Tibial nerve (tissue), 4 donors: ENCODE data around the gene L3MBTL4. TPM values are rescaled to one million over a fixed set of nuclear protein-coding genes. Genes with fewer than 3 reads are reported as not detected.

ENCODE experiments used
- DNase-seq, 2 donors: peaks; one replicate each; pipeline ENCODE4 v3.0.0-alpha.2; 2019; ENCODE audit warnings: low spot score in 2 of 2
- H3K27ac ChIP-seq, 4 donors: fragments of 200-600 bp; sonication (generic) in 3 of 4; one replicate each; pipeline ENCODE4 v1.5.1; 2017 to 2019; ENCODE audit warnings: mild to moderate bottlenecking in 1 of 4
- H3K27me3 ChIP-seq, 2 donors: fragments of 200-600 bp; sonication (generic) in 1 of 2; one replicate each; pipeline versions ENCODE4 v1.5.1 to v1.6.0; 2017 to 2019
- H3K36me3 ChIP-seq, 3 donors: fragments of 200-600 bp; sonication (generic); one replicate each; pipeline ENCODE4 v1.5.1; 2018 to 2019
- H3K4me1 ChIP-seq, 4 donors: fragments of 200-600 bp; sonication (generic) in 3 of 4; one replicate each; pipeline ENCODE4 v1.5.1; 2017 to 2019
- H3K4me3 ChIP-seq, 4 donors: fragments of 200-600 bp; sonication (generic) in 3 of 4; one replicate each; pipeline ENCODE4 v1.5.1; 2017 to 2019; ENCODE audit warnings: mild to moderate bottlenecking in 1 of 4, moderate library complexity in 1 of 4
- H3K9me3 ChIP-seq, 4 donors: fragments of 200-600 bp; sonication (generic) in 3 of 4; one replicate each; pipeline ENCODE4 v1.5.1; 2017 to 2019
- EP300 ChIP-seq, 2 donors: sonication (generic); formaldehyde crosslinking; IDR thresholded peaks; one replicate each; pipeline ENCODE4 v1.6.1; 2017; ENCODE audit warnings: antibody characterized with exemption in 2 of 2, mild to moderate bottlenecking in 1 of 2
- POLR2A ChIP-seq, 2 donors: fragments of 450-650 bp; IDR thresholded peaks; one replicate each; pipeline ENCODE4 v1.6.1; 2017; ENCODE audit warnings: antibody characterized with exemption in 2 of 2, mild to moderate bottlenecking in 2 of 2, moderate library complexity in 2 of 2
- WGBS, 2 donors: methylation state at CpG; one replicate each; pipeline ENCODE4 v1.1.5; 2018; 5-methylcytosine and 5-hydroxymethylcytosine counted together
- total RNA-seq, 4 donors: library from RNA; depleted of rRNA; stranded (reverse); fragments of >200 nt; gene quantifications; one replicate each; pipeline ENCODE4 v1.1.0, GENCODE V29; 2016
- TF ChIP-seq, protein P1 (sequence below), 5 experiments: fragments of 200-600 bp in 3 of 5; fragments of 450-650 bp in 2 of 5; sonication (generic) in 3 of 5; IDR thresholded peaks; one replicate each; pipeline ENCODE4 v1.5.1; 2016 to 2019; ENCODE audit warnings: antibody characterized with exemption in 5 of 5, mild to moderate bottlenecking in 3 of 5, moderate library complexity in 2 of 5

Gene L3MBTL4
- total RNA-seq, 4 donors from 2014 or later: 6.3 to 9.0 (median 8.1) TPM

DNA sequence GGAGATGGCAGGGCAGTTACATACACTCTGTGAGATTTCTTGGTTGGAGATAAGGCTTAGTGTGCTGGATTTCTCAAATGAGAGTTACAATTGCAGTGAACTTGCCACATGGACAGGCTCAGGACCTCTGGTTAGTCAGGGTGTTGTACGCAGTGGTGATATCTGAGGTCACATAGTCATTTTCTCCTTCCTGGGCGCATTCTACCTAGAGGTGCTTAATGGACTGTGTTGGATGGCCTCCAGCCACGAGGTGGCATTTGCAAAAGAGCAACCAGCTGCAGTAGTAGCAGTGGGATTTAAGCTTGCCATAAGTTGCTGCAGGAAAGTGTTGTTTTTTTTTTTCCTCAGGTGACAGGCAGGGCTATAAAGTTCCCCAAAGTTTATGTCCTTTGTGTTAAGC lies 345.6 kb downstream of the L3MBTL4 start:
- no peaks in the 10 kb centered on the region for H3K36me3 ChIP-seq
- WGBS, 2 donors: 74 to 87% methylated on average over 3 of the region's 3 CpGs
- TF ChIP-seq EP300 (IDR thresholded peaks at IDR 0.05) (no peak), POLR2A (IDR thresholded peaks at IDR 0.05) (no peak)
- TF ChIP-seq, protein P1, sequence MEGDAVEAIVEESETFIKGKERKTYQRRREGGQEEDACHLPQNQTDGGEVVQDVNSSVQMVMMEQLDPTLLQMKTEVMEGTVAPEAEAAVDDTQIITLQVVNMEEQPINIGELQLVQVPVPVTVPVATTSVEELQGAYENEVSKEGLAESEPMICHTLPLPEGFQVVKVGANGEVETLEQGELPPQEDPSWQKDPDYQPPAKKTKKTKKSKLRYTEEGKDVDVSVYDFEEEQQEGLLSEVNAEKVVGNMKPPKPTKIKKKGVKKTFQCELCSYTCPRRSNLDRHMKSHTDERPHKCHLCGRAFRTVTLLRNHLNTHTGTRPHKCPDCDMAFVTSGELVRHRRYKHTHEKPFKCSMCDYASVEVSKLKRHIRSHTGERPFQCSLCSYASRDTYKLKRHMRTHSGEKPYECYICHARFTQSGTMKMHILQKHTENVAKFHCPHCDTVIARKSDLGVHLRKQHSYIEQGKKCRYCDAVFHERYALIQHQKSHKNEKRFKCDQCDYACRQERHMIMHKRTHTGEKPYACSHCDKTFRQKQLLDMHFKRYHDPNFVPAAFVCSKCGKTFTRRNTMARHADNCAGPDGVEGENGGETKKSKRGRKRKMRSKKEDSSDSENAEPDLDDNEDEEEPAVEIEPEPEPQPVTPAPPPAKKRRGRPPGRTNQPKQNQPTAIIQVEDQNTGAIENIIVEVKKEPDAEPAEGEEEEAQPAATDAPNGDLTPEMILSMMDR (IDR thresholded peaks at IDR 0.05): no peak
- no peak for DNase-seq
- H3K4me3 ChIP-seq: no peak overlapping the region
- no peaks in the 10 kb centered on the region for H3K9me3 ChIP-seq
- no peak overlapping the region for H3K27ac ChIP-seq
- H3K4me1 ChIP-seq: no peaks in the 10 kb centered on the region
- H3K27me3 ChIP-seq: no peaks in the 10 kb centered on the region

DNA sequence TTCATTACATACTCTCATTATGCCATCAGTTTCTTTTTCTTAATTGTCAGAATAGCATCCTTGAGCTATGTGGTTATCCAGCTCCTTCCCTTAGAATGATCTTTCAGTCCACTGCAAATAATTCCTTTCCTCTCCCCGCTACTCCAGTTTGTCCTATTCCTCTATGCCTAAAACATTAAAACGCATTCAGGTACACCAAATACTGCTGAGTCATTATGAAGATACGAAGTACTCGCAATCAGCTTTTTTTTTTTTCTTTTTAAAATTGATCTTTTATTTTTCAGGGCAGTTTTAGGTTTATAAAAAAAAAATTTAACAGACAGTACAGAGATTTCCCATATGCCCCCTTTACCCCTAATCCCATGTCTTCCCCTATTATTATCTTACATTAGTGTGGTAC lies 354.6 kb downstream of the L3MBTL4 start:
- Histone ChIP-seq H3K27ac (no peak overlapping the region), H3K36me3 (no peaks in the 10 kb centered on the region), H3K9me3 (no peaks in the 10 kb centered on the region), H3K4me1 (peaks cover 0 to 5% (median 0%) of the 10 kb centered on the region in 4 donors), H3K4me3 (no peak overlapping the region), H3K27me3 (no peaks in the 10 kb centered on the region)
- DNase-seq: no peak
- TF ChIP-seq, protein P1 (IDR thresholded peaks at IDR 0.05): no peak
- TF ChIP-seq EP300 (IDR thresholded peaks at IDR 0.05): no peak
- no peak for TF ChIP-seq POLR2A (IDR thresholded peaks at IDR 0.05)
- 92 to 93% methylated on average over 4 of the region's 4 CpGs for WGBS, 2 donors

DNA sequence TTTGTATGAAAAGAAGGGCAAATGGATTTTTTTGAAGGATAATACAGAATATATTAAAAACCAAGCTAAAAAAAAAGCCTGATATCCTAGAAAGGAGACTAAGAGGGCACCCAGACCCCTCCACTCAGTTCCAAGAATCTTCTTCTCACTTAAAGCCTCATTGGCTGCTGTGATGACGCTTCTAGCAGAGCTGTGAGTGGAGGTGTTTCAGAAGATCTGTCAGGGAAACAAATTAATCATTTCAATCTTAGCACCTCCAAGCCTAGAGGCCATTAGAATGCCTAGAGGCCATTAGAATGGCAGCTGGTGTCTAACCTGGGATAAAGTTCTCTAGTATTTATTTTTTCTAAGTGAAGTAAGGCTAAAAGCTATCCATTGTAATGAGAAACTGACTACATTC lies 355.2 kb downstream of the L3MBTL4 start:
- no peak for DNase-seq
- WGBS, 2 donors: 83 to 88% methylated on average over 1 of the region's 1 CpG

DNA sequence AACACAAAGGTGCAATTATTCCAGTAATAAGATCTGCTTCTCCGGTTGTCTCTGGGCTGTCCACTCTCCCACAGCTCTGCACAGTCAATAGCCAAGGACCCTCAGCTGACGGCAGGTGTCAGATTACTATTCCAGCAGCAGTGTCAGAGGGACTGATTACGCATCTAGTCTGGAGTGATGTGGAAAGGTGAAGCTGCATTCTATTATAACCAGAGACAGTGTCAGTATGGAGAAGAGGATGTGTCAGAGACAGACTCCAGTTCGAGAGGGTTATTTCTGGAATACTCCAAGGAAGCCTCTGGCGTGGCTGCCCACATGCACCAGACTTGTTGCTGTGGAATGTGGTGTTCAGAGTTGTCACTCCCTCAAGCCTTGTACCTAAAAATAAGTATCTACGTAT lies 355.8 kb downstream of the L3MBTL4 start:
- Histone ChIP-seq H3K4me3 (no peak overlapping the region), H3K4me1 (peaks cover 0 to 5% (median 0%) of the 10 kb centered on the region in 4 donors), H3K9me3 (no peaks in the 10 kb centered on the region), H3K27ac (no peak overlapping the region), H3K27me3 (no peaks in the 10 kb centered on the region), H3K36me3 (no peaks in the 10 kb centered on the region)
- TF ChIP-seq, protein P1 (IDR thresholded peaks at IDR 0.05): no peak
- TF ChIP-seq POLR2A (IDR thresholded peaks at IDR 0.05) (no peak), EP300 (IDR thresholded peaks at IDR 0.05) (no peak)
- 60 to 62% methylated on average over 6 of the region's 6 CpGs for WGBS, 2 donors
- no peak for DNase-seq

More for the DNA sequence above, 355.2 kb downstream of the L3MBTL4 start:
- H3K36me3 ChIP-seq: no peaks in the 10 kb centered on the region
- H3K9me3 ChIP-seq: no peaks in the 10 kb centered on the region
- peaks cover 0 to 5% (median 0%) of the 10 kb centered on the region in 4 donors for H3K4me1 ChIP-seq
- H3K27me3 ChIP-seq: no peaks in the 10 kb centered on the region
- TF ChIP-seq, protein P1 (IDR thresholded peaks at IDR 0.05): no peak
- TF ChIP-seq POLR2A (IDR thresholded peaks at IDR 0.05) (no peak), EP300 (IDR thresholded peaks at IDR 0.05) (no peak)
- H3K4me3 ChIP-seq: no peak overlapping the region
- no peak overlapping the region for H3K27ac ChIP-seq

DNA sequence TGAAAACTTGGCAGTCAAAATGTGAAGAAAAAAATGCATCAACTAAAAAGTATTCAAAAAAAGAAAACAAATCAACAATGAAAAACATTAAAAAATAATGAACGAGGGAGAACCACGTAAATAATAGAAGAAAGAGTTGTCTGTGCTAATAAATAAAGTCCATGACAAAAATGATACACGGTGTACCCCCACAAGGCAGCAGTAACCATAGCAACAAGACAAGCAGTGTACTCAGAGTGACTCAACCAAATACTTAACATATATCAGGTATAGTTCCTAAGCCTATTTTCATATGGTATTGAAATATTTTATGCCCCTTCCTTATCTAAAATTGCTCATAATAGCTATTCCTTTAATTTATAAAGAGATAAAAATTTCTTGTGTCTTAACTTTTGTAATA lies 357.1 kb downstream of the L3MBTL4 start:
- no peak for DNase-seq
- no peak overlapping the region for H3K4me3 ChIP-seq
- 32 to 42% methylated on average over 3 of the region's 3 CpGs for WGBS, 2 donors
- TF ChIP-seq, protein P1 (IDR thresholded peaks at IDR 0.05): no peak
- TF ChIP-seq EP300 (IDR thresholded peaks at IDR 0.05) (no peak), POLR2A (IDR thresholded peaks at IDR 0.05) (no peak)
- H3K9me3 ChIP-seq: no peaks in the 10 kb centered on the region
- H3K4me1 ChIP-seq: peaks cover 0 to 5% (median 0%) of the 10 kb centered on the region in 4 donors
- no peak overlapping the region for H3K27ac ChIP-seq
- no peaks in the 10 kb centered on the region for H3K27me3 ChIP-seq
- no peaks in the 10 kb centered on the region for H3K36me3 ChIP-seq
